MM.1S (cell line): ENCODE data around the gene MGAT5.

Experiments
- DNase-seq: peaks from one replicate; pipeline ENCODE4 v3.0.0-alpha.2; 2015
- H2AFZ ChIP-seq: fragments of 300-600 bp; sonication (generic); 2 replicates; pipeline ENCODE4 v1.6.0; 2016; ENCODE audit warnings: antibody characterized with exemption, low read length
- H3F3A ChIP-seq: fragments of 300-600 bp; sonication (generic); 2 replicates; pipeline ENCODE4 v1.6.1; 2016; ENCODE audit warnings: mild to moderate bottlenecking, antibody characterized with exemption, low read length, moderate library complexity, mixed read lengths; ENCODE audit not compliant: insufficient read depth
- H3K27ac ChIP-seq: fragments of 300-600 bp; sonication (generic); 2 replicates; pipeline ENCODE4 v1.5.1; 2016; ENCODE audit warnings: mild to moderate bottlenecking, low read length
- H3K27me3 ChIP-seq: fragments of 300-600 bp; sonication (generic); replicated peaks from 2 replicates; pipeline ENCODE4 v1.6.0; 2016; ENCODE audit warnings: low read length; ENCODE audit not compliant: insufficient read depth
- H3K36me3 ChIP-seq: fragments of 300-600 bp; sonication (generic); replicated peaks from 2 replicates; pipeline ENCODE4 v1.6.1; 2016; ENCODE audit warnings: mild to moderate bottlenecking, low read length, mixed read lengths; ENCODE audit not compliant: insufficient read depth
- H3K4me1 ChIP-seq: fragments of 300-600 bp; sonication (generic); 2 replicates; pipeline ENCODE4 v1.6.1; 2016; ENCODE audit warnings: low read length, mixed read lengths
- H3K4me2 ChIP-seq: fragments of 300-600 bp; sonication (generic); 2 replicates; pipeline ENCODE4 v1.6.0; 2016; ENCODE audit warnings: low read depth, low read length
- H3K4me3 ChIP-seq: fragments of 300-600 bp; sonication (generic); 2 replicates; pipeline ENCODE4 v1.5.1; 2016; ENCODE audit warnings: low read length, mixed read lengths
- H3K79me2 ChIP-seq: fragments of 300-600 bp; sonication (generic); 2 replicates; pipeline ENCODE4 v1.6.1; 2016; ENCODE audit warnings: mixed run types, low read length, mixed read lengths
- H3K9ac ChIP-seq: fragments of 300-600 bp; sonication (generic); 2 replicates; pipeline ENCODE4 v1.6.1; 2016; ENCODE audit warnings: low read length, mixed read lengths
- H3K9me2 ChIP-seq: fragments of 300-600 bp; sonication (generic); replicated peaks from 2 replicates; pipeline ENCODE4 v1.6.1; 2016; ENCODE audit warnings: mild to moderate bottlenecking, low read length, mixed read lengths; ENCODE audit not compliant: insufficient read depth
- H3K9me3 ChIP-seq: fragments of 300-600 bp; sonication (generic); replicated peaks from 2 replicates; pipeline ENCODE4 v1.6.1; 2016; ENCODE audit warnings: mild to moderate bottlenecking, low read length, mixed read lengths; ENCODE audit not compliant: insufficient read depth
- H4K20me1 ChIP-seq: fragments of 300-600 bp; sonication (generic); 2 replicates; pipeline ENCODE4 v1.6.1; 2016; ENCODE audit warnings: mild to moderate bottlenecking, low read length, moderate library complexity, mixed read lengths; ENCODE audit not compliant: insufficient read depth
- EZH2 ChIP-seq: fragments of 300-600 bp; sonication (generic); optimal IDR thresholded peaks from 2 replicates; pipeline ENCODE3; 2017; ENCODE audit warnings: low read depth, mild to moderate bottlenecking, antibody characterized with exemption, low read length, mixed read lengths
- EZH2phosphoT487 ChIP-seq: fragments of 300-600 bp; sonication (generic); IDR thresholded peaks from 2 replicates; pipeline ENCODE4 v1.6.1; 2018; ENCODE audit warnings: antibody characterized with exemption, low read length
- TF ChIP-seq, protein P1 (sequence below): fragments of 300-600 bp; sonication (generic); IDR thresholded peaks from 2 replicates; pipeline ENCODE4 v1.5.1; 2016; ENCODE audit warnings: antibody characterized with exemption, low read length, mixed read lengths

MGAT5 gene, protein sequence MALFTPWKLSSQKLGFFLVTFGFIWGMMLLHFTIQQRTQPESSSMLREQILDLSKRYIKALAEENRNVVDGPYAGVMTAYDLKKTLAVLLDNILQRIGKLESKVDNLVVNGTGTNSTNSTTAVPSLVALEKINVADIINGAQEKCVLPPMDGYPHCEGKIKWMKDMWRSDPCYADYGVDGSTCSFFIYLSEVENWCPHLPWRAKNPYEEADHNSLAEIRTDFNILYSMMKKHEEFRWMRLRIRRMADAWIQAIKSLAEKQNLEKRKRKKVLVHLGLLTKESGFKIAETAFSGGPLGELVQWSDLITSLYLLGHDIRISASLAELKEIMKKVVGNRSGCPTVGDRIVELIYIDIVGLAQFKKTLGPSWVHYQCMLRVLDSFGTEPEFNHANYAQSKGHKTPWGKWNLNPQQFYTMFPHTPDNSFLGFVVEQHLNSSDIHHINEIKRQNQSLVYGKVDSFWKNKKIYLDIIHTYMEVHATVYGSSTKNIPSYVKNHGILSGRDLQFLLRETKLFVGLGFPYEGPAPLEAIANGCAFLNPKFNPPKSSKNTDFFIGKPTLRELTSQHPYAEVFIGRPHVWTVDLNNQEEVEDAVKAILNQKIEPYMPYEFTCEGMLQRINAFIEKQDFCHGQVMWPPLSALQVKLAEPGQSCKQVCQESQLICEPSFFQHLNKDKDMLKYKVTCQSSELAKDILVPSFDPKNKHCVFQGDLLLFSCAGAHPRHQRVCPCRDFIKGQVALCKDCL

DNA sequence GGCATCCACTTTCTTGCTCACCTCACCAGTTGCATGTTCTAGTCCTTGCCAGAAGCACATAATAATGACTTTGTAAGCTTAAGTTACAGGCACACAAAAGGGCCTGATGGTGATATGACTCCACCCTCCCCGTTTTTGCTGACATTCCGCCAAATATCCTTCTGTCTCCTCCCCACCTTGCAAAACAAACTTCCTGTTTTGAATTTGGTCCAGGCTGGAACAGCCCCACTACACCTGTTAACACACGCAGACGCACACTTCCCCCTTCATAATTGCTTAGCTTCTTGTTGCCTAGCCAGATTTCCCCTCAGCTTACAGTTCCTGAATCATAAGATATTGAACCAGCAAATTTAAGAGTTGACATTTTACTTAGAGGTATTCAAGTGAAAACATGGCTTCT, at the start of gene MGAT5:
TSS of gene MGAT5 (plus strand) at position 269 of the 400 bp plus-strand sequence. CDS start 332 bp downstream, outside the sequence.
- Histone ChIP-seq H3K9me3 (no peaks in the 10 kb centered on the region), H3K4me3 (no peak within 1 kb of the TSS), H4K20me1 (peaks cover 46% of the 10 kb centered on the region), H3K79me2 (peaks cover 88% of the 10 kb centered on the region), H3K27ac (no peak within 1 kb of the TSS), H3F3A (peaks cover 16% of the 10 kb centered on the region), H3K4me1 (peaks cover 67% of the 10 kb centered on the region), H3K4me2 (0 out of 2 replicates have a peak within 1 kb of the TSS, but pooled peaks have one; percentile 13), H3K9ac (no peak within 1 kb of the TSS), H3K36me3 (peaks cover 9% of the 10 kb centered on the region), H2AFZ (no peak within 1 kb of the TSS), H3K9me2 (no peaks in the 10 kb centered on the region), H3K27me3 (no peaks in the 10 kb centered on the region)
- TF ChIP-seq EZH2 (no peak), EZH2phosphoT487 (no peak)
- TF ChIP-seq, protein P1, sequence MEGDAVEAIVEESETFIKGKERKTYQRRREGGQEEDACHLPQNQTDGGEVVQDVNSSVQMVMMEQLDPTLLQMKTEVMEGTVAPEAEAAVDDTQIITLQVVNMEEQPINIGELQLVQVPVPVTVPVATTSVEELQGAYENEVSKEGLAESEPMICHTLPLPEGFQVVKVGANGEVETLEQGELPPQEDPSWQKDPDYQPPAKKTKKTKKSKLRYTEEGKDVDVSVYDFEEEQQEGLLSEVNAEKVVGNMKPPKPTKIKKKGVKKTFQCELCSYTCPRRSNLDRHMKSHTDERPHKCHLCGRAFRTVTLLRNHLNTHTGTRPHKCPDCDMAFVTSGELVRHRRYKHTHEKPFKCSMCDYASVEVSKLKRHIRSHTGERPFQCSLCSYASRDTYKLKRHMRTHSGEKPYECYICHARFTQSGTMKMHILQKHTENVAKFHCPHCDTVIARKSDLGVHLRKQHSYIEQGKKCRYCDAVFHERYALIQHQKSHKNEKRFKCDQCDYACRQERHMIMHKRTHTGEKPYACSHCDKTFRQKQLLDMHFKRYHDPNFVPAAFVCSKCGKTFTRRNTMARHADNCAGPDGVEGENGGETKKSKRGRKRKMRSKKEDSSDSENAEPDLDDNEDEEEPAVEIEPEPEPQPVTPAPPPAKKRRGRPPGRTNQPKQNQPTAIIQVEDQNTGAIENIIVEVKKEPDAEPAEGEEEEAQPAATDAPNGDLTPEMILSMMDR = no peak
- no peak for DNase-seq

DNA sequence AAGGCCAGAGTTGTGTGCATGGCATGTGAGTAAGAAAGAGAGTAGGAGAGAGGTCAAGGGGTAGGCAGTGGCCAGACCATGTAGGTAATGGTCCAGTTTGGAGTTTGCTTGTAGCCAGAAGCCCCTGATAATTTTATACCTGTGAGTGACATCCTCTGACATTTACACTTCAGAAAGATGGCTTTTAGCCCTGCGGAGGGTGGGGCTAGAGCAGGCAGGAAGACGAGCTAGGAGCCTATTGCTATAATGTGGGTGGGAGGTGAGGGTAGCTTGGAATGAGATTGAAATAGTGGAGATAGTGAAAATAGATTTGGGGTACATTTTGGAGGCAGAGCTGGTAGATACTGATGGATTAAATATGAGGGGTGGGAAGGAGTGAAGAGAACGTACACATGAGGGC, 48.8 kb upstream of the MGAT5 start:
- Histone ChIP-seq H3K79me2 (peaks cover 89% of the 10 kb centered on the region), H2AFZ (no peak overlapping the region), H4K20me1 (no peaks in the 10 kb centered on the region), H3K27ac (no peak overlapping the region), H3K9me3 (no peaks in the 10 kb centered on the region), H3K36me3 (no peaks in the 10 kb centered on the region), H3K9me2 (no peaks in the 10 kb centered on the region), H3K9ac (no peak overlapping the region), H3K27me3 (no peaks in the 10 kb centered on the region), H3K4me1 (peaks cover 40% of the 10 kb centered on the region), H3K4me2 (no peak overlapping the region), H3K4me3 (no peak overlapping the region), H3F3A (peaks cover 16% of the 10 kb centered on the region; the same call in 1 of the 2 replicates)
- TF ChIP-seq, protein P1 = no peak
- TF ChIP-seq EZH2phosphoT487 = no peak
- no peak for TF ChIP-seq EZH2
- no peak for DNase-seq

DNA sequence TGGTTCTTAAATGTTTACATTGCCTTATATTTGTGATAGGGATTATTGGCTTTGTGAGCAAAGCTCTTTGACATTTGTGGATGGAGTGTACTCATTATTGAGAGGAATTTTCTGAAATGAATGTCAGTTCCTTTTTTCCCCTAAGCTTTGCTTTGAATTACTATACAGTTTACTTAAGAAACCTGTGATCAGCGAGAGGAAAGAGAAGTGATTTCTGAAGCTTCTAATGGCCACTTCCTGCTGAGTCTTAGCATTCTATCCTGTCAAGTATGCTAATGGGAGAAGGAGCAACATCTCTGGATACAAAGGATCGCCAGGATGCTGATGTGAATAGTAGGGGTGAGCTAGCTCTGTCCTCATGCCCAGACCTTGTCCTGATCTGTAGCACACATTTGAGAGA, 47.8 kb upstream of the MGAT5 start:
- H3K9me2 ChIP-seq = no peaks in the 10 kb centered on the region
- H3K4me2 ChIP-seq = no peak overlapping the region
- no peaks in the 10 kb centered on the region for H3K9me3 ChIP-seq
- no peak overlapping the region for H3K9ac ChIP-seq
- H4K20me1 ChIP-seq = no peaks in the 10 kb centered on the region
- H3K4me3 ChIP-seq = no peak overlapping the region
- H3K36me3 ChIP-seq = no peaks in the 10 kb centered on the region
- peaks cover 16% of the 10 kb centered on the region; the same call in 1 of the 2 replicates for H3F3A ChIP-seq
- H3K27ac ChIP-seq = no peak overlapping the region
- TF ChIP-seq EZH2 (no peak), EZH2phosphoT487 (no peak)
- TF ChIP-seq, protein P1 = no peak
- peaks cover 40% of the 10 kb centered on the region for H3K4me1 ChIP-seq
- DNase-seq = no peak
- no peak overlapping the region for H2AFZ ChIP-seq
- peaks cover 79% of the 10 kb centered on the region for H3K79me2 ChIP-seq
- no peaks in the 10 kb centered on the region for H3K27me3 ChIP-seq
